ENCODE results near the gene AP5M1. TPM values are rescaled to one million over a fixed set of nuclear protein-coding genes. Genes with fewer than 3 reads are reported as not detected.

AP5M1 gene
- total RNA-seq, 2 donors from 2014 or later = 70.8 to 91.8 TPM

Other genes with a start within 250 kb of the AP5M1 start
- 10 to 100 TPM; 44.8 to 71.1 TPM for gene EXOC5, start 66 bp upstream of the AP5M1 start, total RNA-seq
- 10 to 100 TPM; 16.6 to 21.4 TPM for gene NAA30, start 121.6 kb downstream of the AP5M1 start, total RNA-seq
- not detected for gene CCDC198, start 224.9 kb downstream of the AP5M1 start, total RNA-seq

All from colonic mucosa (tissue), 2 donors.